H1 (cell line): ENCODE results near the gene FLRT3.

ENCODE experiments used
- ATF2 ChIP-seq: IDR thresholded peaks from 2 replicates; pipeline ENCODE4 v1.6.1; 2012; ENCODE audit warnings: low read length, inconsistent platforms
- RNF2 ChIP-seq: fragments of 200-900, 300-1000 bp; sonication (generic); IDR thresholded peaks from 2 replicates; pipeline ENCODE4 v1.7.1; 2016; ENCODE audit warnings: borderline replicate concordance, low read depth, mild to moderate bottlenecking, antibody characterized with exemption, low read length; ENCODE audit not compliant: poor library complexity, severe bottlenecking; ENCODE audit errors: missing control alignments
- SIX5 ChIP-seq: IDR thresholded peaks from 2 replicates; pipeline ENCODE4 v1.6.1; 2011; ENCODE audit warnings: mild to moderate bottlenecking, low read depth, low read length
- SP1 ChIP-seq: IDR thresholded peaks from 2 replicates; pipeline ENCODE4 v1.6.1; 2011; ENCODE audit warnings: low read depth, low read length
- TAF1 ChIP-seq: IDR thresholded peaks from 2 replicates; pipeline ENCODE4 v1.6.1; 2011; ENCODE audit warnings: mild to moderate bottlenecking, low read depth, low read length
- TF ChIP-seq, protein P1 (sequence below), 3 experiments: IDR thresholded peaks; 1 replicate in 2 of 3; 2 replicates in 1 of 3; pipeline versions ENCODE4 v1.5.1 to v1.6.1; 2011; ENCODE audit warnings: low read length in 3 of 3, mild to moderate bottlenecking in 3 of 3, inconsistent platforms in 2 of 3, low read depth in 1 of 3, moderate library complexity in 1 of 3; ENCODE audit not compliant: insufficient read depth in 1 of 3; ENCODE audit errors: control extremely low read depth in 1 of 3

GRCh38 chr20:14361509-14362345 lies 24.3 kb upstream of the FLRT3 start:
- TF ChIP-seq, protein P1, sequence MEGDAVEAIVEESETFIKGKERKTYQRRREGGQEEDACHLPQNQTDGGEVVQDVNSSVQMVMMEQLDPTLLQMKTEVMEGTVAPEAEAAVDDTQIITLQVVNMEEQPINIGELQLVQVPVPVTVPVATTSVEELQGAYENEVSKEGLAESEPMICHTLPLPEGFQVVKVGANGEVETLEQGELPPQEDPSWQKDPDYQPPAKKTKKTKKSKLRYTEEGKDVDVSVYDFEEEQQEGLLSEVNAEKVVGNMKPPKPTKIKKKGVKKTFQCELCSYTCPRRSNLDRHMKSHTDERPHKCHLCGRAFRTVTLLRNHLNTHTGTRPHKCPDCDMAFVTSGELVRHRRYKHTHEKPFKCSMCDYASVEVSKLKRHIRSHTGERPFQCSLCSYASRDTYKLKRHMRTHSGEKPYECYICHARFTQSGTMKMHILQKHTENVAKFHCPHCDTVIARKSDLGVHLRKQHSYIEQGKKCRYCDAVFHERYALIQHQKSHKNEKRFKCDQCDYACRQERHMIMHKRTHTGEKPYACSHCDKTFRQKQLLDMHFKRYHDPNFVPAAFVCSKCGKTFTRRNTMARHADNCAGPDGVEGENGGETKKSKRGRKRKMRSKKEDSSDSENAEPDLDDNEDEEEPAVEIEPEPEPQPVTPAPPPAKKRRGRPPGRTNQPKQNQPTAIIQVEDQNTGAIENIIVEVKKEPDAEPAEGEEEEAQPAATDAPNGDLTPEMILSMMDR (IDR thresholded peaks at IDR 0.05; ENCODE audit: control extremely low read depth in 1 of 3, insufficient read depth in 1 of 3, low read depth in 1 of 3, low read length in 3 of 3) = no peak
- TF ChIP-seq SP1 (no peak), TAF1 (no peak), ATF2 (no peak), RNF2 (no peak), SIX5 (no peak)
